HG03103 (cell line): Measurements from ENCODE around the gene PSMD5.

Experiments used
- ATAC-seq: cut with Tn5 transposase; IDR thresholded peaks from one replicate; pipeline ENCODE4 v1.9.1; 2021; ENCODE audit warnings: low read depth; ENCODE audit not compliant: unreplicated experiment

The PSMD5 gene

DNA sequence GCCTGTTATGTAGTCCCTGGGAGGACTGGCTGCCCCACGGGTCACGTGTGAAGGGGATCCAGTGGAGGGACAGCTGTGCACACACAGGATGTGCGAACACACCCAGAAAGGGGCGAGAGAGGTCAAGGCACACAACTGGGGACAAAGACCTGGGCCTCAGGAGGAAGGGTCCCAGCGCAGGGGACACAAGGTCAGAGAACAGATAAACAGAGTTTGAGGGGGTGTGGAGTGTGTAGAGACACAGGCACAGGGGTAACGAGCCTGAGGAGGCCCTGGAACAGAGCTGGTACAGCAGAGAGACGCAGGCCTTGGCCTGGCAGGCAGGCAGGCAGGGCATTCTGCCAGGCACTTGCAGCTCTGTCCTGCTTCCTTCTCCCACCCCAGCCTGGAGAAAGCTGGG lies 14.8 kb upstream of the PSMD5 start:
- ATAC-seq, result no peak

DNA sequence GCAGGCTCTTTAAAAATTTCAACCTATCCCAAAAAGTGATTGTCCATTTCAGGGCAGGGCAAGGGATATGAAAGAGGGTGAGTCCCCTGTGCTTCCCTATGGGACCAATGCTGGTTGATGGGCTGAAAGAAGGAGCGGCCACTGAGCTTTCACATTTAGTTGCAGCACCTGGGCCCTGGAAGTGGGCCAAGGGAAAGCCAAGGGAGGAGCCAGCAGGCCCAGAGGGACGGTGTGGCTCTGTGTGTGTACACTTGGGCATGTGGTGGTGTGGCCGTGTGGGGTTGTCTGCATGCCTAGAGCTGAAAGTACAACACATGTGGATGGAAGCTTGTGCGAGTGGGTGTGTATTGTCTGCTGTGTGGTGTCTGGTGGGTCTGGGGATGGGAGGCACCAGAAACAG lies 14.0 kb upstream of the PSMD5 start:
- ATAC-seq, result no peak

DNA sequence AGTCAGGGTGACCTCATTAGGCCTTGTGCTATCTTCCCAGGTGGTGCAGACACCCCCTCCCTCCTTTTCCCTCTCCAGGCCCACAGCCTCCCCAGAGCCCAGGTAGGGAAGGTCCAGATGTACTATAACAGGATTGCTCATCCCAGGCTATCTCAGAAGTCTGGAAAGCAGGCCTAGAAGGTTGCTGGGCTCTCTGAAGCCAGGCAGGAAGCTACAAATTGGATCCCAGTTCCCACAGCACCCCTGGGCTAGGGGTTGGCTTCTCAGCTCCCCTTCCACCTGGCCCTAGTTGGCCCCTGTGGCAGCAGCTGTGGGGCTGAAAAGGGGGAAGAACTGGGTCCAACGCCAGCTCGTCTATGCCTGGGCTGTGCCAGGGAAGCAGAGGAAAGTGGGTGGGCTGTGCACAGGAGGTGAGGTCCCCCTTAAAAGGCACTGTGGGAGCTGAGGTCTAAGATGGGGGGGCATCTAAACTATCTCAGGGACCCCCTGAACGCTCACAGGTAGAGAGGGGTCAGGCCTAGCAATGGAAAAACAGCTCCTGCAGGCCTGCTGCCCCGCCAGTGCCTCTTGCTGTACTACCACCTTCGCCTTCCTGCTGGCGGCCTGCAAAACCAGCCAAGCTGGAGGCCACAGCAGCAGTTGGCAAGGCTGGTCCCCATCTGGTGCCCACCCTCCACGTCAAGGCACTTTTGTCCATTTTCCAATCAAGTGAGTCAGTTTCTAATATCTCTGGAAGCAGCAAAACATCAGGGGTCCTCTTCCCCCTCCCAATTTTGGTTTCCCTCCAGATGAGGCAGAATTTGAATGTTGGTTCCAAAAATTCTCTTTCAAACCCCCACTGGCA lies 13.3 kb upstream of the PSMD5 start:
- no peak for ATAC-seq

DNA sequence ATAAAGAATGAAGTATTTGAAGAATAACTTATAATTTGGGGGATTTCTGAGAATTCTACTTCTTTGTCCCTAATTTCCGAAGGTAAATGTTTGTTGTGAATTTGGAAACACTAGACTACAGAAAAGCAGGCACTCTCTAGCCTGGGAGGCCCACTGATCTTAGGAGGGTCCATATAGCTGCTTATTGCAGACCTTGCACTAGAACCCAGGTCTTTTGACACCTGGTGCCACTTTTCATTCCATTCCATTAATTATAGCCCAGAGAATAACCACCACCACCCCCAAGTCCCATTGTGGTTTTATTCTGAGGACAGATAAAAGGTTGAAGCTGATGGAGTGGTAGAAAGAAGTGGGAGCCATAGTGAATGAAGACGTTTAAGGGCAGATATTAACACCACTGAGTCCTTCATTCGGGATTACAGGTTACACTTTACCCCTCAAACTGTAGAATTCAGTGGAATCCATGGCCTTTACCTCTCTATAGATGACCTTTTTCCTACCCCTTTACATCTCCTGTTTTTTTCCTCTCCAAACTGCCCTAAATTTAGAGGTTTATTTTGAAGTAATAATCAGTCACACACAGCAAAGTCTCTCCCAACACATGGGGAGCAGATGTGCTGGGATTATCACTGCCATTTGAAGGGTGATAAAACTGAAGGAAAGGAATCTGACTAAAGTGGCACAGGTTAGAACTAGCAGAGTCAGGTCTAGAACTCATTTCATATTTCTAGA lies 12.0 kb upstream of the PSMD5 start:
- no peak for ATAC-seq

DNA sequence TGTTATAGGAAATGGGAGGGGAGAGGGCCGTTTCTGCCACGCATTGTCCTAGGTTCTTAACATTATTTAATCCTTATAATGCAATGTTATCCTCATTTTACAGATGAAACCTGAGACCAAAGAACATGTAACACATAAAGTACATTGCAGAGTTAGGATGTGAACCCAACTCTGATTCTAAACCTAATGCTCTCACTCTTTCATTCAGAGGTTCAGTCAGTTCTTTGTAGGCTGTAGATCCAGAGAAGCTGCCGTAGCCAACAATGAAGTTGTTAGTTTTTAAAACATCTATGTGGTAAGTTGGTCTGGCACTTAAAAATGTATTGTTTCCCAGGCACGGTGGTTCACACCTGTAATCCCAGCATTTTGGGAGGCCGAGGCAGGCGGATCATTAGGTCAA lies 10.5 kb upstream of the PSMD5 start:
- no peak for ATAC-seq

DNA sequence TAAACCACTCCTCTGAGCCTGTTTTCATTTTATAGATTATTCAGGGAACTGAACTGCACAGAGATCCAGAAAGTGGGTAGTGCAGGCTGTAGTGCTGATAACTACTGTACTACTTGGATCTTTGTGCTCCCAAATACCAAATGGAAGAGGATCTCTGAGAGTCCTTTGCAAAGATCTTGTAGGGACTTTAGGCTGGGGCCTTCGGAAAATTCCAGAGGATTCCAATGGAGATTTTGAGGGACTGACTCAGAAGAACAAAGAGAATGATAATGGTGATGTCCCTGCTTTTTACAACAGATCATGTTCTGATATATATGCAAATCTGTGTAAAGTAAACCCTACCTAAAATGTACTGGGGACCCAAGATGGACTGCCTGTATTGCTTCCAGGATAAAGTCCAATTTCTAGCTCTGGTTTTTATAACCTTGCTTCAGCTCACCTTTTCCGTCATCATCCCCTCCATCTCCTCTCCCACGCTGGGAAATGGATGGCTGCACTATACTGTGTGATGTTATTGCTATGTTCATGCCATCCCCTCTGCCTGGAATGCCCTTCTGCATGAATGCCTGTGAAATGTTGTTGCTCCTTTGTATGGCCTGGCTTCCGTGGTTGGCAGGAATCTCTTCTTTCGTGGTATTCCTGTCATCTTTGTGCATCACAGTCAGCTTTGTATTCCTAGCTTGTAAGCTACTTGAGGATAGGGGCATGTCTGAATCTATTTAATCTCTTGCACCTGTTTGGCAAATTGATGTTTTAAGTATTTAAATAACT lies 9.7 kb upstream of the PSMD5 start:
- ATAC-seq, result no peak

DNA sequence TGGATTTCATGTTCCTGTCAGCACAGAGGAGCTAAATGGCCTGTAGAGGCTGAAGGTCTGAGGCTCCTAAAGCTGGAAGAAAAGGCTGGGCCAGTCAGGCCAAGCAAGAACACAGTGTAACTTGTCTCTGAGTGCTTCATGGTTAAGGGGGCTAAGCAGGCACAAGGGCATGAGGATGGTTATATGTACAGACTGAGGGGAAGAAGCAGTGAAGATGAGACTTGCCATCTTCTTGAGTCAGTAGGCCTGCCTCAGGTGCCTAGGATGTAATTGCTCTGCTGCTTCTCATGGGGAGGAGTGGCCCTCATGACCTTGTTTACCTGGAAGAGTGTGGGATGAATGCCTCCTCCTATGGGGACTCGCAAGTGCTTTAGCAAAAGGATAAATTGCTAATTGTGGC lies 8.7 kb upstream of the PSMD5 start:
- no peak for ATAC-seq

DNA sequence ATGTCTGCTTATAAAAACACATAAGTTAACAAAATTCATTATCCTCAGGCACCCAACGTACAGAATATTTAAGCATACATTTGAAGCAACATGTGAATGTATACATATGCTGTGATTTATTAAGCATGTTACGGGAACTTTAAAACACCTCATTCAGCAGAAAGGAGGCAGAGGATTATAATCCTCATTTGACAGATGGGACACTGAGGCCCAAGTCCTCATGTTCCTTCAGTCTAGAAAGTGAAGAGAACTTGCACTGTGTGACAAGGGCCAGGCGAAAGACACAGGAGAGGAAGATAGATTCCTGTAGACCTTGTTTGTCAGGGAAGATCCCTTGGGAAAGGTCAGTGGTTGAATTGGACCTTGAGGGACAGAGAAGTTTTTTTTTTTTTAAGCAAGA lies 7.6 kb upstream of the PSMD5 start:
- ATAC-seq, result no peak

DNA sequence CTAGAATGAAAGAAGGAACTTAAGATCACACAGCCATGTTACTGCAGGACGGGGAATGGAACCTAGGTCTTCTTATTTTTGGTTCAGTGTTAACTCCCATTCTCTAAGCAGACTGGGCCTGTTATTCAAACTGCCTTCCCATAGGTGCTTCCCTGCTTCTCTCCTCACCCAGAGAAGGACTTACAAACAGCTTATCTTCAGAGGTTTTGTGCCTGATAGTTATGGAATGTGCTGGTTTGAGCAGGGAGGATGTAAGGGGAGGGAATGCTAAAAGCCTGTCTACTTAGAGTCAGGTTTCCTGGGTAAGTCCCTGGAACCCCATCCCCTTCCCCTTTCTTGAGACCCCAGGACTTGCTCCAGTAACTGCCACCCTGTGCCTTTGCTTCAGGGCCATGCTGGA lies 4.2 kb upstream of the PSMD5 start:
- no peak for ATAC-seq

DNA sequence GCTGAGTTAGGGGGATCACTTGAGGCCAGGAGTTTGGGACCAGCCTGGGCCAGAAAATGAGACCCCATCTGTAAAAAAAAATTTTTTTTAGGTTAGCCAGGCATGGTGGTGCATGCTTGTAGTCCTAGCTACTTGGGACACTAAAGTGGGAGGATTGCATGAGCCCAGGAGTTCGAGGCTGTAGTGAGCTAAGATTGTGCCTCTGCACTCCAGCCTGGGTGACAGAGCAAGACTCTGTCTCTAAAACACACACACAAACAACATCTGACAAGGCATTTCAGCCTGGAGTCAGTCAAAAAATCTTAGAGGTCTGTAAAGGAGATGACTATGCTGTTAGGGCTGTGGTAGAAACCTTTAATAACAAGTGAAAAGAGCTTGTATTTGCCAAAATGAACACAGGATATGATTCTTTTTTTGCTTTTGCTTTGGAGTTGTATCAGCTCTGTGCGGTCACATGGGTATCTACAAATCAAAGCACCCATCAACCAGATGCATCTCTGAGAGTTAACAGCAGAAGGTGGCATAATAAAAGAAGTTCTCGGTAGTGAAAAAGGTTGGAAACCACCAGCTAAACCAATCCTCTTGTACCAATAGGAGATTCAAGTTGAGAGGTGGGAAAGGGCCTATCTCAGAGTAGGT lies 3.6 kb upstream of the PSMD5 start:
- ATAC-seq, result no peak

DNA sequence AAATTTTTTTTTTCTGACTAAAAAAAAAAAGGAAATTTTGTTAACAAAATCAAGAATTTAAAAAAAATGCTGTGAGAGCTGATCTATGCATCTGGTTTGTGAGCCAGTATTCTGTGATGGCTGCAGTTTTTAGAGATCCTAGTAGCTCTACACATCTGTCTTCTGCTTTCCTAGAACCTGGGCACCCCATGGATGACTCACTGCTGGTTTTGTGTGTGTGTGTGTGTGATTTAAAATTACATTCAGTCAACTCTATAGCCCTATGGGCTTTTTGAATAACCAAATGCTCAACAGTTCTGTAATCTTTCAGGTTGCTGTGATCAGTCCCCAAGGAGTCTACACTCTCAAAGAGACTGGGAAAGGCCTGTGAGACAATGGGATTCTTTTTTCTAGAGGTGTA lies 2.5 kb upstream of the PSMD5 start:
- no peak for ATAC-seq

DNA sequence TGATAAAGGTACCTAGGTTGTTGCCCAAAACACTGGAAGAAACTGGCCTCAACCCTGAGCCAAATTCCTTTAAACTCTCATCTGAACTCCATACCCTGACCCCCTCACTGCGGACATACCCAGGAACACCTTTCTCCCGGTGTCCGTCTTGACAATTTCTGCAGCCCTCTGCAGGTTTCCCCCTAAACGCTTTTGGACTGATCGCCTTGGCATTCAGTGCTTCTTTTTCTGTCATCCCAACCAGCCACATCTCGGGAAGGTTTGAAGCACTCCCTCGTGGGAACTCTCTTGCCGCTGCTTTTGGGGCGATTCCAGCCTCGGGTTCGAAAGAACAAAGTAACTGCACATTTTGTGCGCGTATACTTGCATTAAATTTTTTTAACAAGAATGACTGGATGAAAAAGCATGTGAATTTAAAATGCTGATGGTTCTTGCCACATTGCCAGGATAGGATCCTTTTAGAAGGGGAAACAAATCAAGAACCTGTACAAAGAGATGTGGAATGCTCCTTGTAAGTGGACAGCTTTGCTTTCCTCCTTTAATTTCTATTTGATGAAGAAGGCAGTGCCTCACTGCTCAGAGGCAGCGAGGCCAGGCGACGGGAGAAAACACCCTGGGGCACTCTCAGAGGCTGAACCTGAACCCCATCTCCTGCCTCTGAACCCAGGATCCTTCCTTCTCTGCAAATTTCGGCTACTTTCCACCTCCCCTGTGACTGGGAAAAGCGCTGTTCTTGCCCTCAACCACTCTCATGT lies 615 bp downstream of the PSMD5 start:
- no peak for ATAC-seq

DNA sequence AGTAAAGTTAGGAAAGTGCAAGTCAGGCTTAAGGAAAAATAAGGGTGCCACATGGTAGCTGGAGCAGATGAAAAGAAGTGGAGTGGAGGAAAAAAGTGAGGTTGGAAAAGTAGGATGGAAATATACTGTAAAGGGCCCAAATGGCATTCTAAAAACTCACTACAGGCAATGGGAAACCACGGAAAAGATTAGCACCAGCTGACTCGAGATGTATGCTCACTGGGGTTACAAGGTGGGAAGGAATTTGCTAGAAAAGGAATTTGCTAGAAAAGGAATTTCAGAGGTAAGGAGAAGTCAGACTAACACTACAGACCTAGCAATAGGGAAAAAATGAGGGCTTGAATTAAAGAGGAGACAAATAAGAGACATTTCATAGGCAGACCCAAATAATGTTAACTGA lies 3.6 kb downstream of the PSMD5 start:
- no peak for ATAC-seq

DNA sequence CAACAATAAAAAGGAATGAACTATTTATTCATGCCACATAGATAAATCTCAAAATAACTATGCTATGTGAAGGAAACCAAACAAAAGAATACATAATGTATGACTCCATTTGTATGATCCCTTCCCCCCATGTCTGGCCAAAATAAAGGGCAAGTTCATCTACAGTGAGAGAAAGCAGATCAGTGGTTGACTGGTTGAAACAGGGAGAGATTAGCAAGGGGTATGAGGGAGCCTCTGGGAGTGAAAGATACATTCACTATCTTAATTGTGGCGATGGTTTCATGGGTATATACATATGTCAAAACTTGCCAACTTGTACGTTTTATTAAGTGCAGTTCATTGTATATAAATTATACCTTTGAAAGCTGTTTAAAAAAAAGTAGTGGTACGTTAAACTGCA lies 4.8 kb downstream of the PSMD5 start:
- ATAC-seq, result no peak

DNA sequence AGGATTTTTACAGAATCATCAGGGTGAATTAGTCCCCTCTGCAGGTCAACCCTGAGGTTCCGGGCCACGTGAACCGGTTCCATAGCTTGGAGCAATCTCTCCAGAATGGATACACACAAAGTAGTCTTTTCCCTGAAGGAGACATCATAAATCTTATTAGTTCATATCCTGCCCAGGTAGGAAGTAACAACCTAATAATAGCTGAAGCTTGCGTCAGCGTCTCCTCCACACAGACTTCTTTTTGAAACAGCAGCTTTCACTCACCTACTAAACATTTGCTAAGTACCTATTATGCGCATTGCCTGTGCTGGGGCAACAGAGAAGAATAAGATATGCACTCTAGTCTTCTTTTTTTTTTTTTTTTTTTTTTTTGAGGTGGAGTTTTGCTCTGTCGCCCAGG lies 9.4 kb downstream of the PSMD5 start:
- no peak for ATAC-seq

DNA sequence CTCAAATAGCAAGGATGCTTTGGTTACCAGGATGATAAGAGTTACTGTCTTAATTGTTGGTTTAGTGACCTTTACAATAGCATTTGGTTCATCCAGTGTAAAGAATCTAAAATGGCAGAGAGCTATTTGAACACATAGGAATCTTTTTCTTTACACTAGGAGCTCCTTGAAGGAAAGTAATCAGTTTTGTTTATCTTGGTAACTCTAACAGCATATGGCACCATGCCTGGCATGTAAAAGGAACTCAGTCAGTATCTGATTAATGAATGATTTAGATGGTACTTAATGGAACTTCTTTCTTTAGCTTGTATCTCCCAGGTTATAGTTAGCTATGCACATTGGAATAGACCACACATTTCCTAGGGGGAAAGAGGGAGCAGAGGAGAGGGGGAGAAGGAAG lies 9.9 kb downstream of the PSMD5 start:
- ATAC-seq, result no peak

DNA sequence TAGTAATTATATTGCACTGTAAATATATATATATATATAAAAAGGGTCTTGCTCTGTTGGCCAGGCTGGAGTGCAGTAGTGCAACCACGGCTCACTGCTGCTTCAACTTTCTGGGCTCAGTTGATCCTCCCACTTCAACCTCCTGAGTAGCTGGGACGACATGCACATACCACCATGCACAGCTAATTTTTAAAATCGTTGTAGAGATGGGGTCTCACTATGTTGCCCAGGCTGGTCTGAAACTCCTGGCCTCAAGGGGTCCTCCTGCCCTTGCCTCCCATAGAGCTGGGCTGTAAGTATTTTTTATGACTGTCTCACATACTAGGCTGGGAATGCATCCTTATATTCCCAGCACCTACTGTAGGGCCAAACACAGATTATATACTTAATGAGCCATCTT lies 11.9 kb downstream of the PSMD5 start:
- no peak for ATAC-seq

DNA sequence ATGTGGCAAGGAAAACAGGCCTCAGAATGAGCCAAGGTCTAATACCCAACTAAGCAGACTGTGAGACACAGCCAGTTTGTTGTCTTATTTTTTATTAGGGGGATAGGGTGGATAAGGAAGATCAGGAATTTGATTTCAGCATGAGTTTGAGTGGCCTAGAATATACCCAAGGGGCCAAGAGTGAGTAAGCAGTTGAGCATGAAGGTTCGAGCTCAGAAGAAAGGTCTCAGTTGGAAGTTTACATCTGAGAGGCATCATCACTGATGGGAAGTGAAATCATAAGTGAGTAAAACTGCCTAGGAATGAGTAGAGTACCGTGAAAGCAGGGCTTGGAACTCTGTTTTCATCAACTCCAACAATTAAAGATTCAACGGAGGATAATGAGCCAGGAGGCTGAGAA lies 12.6 kb downstream of the PSMD5 start:
- no peak for ATAC-seq

DNA sequence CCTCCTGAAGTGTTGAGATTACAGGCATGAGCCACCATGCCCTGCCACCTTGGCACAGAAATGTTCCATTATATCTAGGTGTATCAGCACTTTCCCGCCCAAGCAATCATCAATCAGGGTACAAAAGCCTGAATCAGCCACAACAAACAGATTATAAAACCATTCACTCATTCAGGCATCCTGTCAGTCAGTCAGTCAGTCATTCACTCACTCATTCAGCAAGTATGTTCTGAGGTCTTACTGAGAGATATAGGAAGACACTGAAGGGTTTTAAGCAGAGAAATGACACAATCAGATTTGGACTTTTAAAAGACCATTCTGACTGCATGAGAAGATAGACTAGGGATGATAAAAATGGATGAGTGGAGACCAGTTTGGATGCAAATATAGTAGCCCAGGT lies 13.1 kb downstream of the PSMD5 start:
- ATAC-seq, result no peak

DNA sequence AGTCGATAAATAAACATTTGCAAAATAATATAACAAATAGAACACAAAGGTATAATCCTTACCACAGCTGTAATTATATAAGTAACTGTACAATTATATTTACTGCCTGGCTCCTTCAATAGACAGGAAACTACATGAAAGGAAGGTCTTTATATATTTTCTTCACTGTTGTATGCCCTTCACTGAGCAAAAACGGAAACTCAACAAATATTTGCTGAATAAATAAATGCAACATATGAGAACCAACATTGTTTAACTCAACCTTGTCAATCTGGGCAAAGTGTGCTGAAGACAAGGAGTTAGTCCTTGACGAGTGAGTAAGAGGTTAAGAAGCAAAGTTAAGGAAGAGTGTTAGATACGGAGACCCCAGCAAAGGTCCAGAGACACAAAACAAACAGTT lies 22.6 kb downstream of the PSMD5 start:
- ATAC-seq, result no peak
